Gastrocnemius medialis (tissue), 4 donors: Measurements from ENCODE around the gene KIAA1586. TPM values are rescaled to one million over a fixed set of nuclear protein-coding genes. Genes with fewer than 3 reads are reported as not detected.

Experiments used
- ATAC-seq, 2 donors: fragments of 150-250 bp; one replicate each; pipeline ENCODE4 v1.9.1; 2016
- DNase-seq, 2 donors: peaks; one replicate each; pipeline ENCODE4 v3.0.0-alpha.2; 2019
- H3K27ac ChIP-seq, 4 donors: fragments of 200-600 bp; sonication (generic); 1 replicate in 1 of 4; 2 replicates in 3 of 4; pipeline ENCODE4 v1.5.1; 2016 to 2018; ENCODE audit warnings: mild to moderate bottlenecking in 2 of 4, moderate library complexity in 1 of 4
- H3K27me3 ChIP-seq, 3 donors: fragments of 200-600 bp; sonication (generic) in 2 of 3; 1 replicate in 1 of 3; 2 replicates in 2 of 3; pipeline versions ENCODE4 v1.5.1 to v1.6.0; 2016 to 2019; ENCODE audit warnings: mild to moderate bottlenecking in 1 of 3, moderate library complexity in 1 of 3
- H3K36me3 ChIP-seq, 2 donors: fragments of 200-600 bp; sonication (generic) in 1 of 2; one replicate each; pipeline ENCODE4 v1.5.1; 2017 to 2018
- H3K4me1 ChIP-seq, 2 donors: fragments of 200-600 bp; sonication (generic) in 1 of 2; one replicate each; pipeline ENCODE4 v1.5.1; 2016 to 2017; ENCODE audit warnings: mild to moderate bottlenecking in 2 of 2
- H3K4me3 ChIP-seq, 4 donors: fragments of 200-600 bp; sonication (generic) in 3 of 4; 1 replicate in 1 of 4; 2 replicates in 3 of 4; pipeline ENCODE4 v1.5.1; 2016 to 2019; ENCODE audit warnings: mild to moderate bottlenecking in 2 of 4
- H3K9me3 ChIP-seq, 3 donors: fragments of 200-600 bp; sonication (generic) in 2 of 3; 1 replicate in 1 of 3; 2 replicates in 2 of 3; pipeline ENCODE4 v1.5.1; 2016 to 2019
- POLR2A ChIP-seq, 2 donors: fragments of 450-650 bp; IDR thresholded peaks; one replicate each; pipeline ENCODE4 v1.6.1; 2017; ENCODE audit warnings: antibody characterized with exemption in 2 of 2, mild to moderate bottlenecking in 2 of 2, moderate library complexity in 2 of 2
- in situ Hi-C, 4 donors: fragments of 200-750 bp; cut with MboI; loops; one replicate each; pipeline versions ENCODE4 v1.15.0 to v1.8.0; 2017; ENCODE audit warnings: low sequenced_read_pairs in 4 of 4
- intact Hi-C: fragments of 100-400 bp; cut with DNase I; formaldehyde crosslinking; loops from one replicate; pipeline ENCODE4 v1.15.1; 2023; ENCODE audit warnings: low total_unique reads
- total RNA-seq, 4 donors: library from RNA; depleted of rRNA; stranded (reverse); fragments of >200 nt; gene quantifications; one replicate each; pipeline versions ENCODE4 v1.1.0 to v1.2.3, GENCODE V29; 2016
- TF ChIP-seq, protein P1 (sequence below), 5 experiments: fragments of 450-650 bp in 3 of 5; fragments of 200-600 bp in 2 of 5; sonication (generic) in 2 of 5; IDR thresholded peaks in 4 of 5; conservative IDR thresholded peaks in 1 of 5; 1 replicate in 4 of 5; 2 replicates in 1 of 5; pipeline ENCODE4 v1.5.1; 2016 to 2019; ENCODE audit warnings: antibody characterized with exemption in 5 of 5, mild to moderate bottlenecking in 3 of 5, moderate library complexity in 3 of 5

Gene KIAA1586
- total RNA-seq, 4 donors from 2014 or later, result 1.9 to 10.2 (median 3.0) TPM

DNA sequence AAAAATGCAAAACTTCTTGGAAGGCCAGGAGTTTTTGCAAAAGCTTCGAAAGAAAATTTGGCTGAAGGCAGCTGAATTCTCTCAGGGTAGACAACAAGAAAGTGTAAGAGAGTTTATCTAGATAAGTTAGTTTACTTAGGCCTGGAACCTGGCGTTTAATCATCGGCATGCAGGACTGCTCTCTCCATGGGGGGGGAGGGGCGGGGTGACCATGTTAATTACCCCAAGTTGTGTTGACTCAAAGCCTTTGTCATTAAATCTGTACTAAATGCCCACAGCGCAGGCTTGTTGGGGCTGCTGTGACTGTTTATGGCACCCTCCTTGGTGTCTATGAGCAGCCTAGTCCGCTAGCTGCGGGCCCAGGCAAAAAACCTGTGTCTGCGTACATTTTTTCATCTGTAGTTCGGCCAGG, 23.4 kb downstream of the KIAA1586 start:
- Histone ChIP-seq H3K9me3 (no peaks in the 10 kb centered on the region), H3K27me3 (no peaks in the 10 kb centered on the region), H3K4me3 (no peak overlapping the region), H3K36me3 (peaks cover 0 to 10% of the 10 kb centered on the region in 2 donors), H3K27ac (no peak overlapping the region), H3K4me1 (no peaks in the 10 kb centered on the region)
- TF ChIP-seq POLR2A (IDR thresholded peaks at IDR 0.05), result no peak
- TF ChIP-seq, protein P1, sequence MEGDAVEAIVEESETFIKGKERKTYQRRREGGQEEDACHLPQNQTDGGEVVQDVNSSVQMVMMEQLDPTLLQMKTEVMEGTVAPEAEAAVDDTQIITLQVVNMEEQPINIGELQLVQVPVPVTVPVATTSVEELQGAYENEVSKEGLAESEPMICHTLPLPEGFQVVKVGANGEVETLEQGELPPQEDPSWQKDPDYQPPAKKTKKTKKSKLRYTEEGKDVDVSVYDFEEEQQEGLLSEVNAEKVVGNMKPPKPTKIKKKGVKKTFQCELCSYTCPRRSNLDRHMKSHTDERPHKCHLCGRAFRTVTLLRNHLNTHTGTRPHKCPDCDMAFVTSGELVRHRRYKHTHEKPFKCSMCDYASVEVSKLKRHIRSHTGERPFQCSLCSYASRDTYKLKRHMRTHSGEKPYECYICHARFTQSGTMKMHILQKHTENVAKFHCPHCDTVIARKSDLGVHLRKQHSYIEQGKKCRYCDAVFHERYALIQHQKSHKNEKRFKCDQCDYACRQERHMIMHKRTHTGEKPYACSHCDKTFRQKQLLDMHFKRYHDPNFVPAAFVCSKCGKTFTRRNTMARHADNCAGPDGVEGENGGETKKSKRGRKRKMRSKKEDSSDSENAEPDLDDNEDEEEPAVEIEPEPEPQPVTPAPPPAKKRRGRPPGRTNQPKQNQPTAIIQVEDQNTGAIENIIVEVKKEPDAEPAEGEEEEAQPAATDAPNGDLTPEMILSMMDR (IDR thresholded peaks at IDR 0.05 in 4 of 5, conservative IDR thresholded peaks at IDR 0.05 in 1 of 5), result no peak
- DNase-seq (no peak), ATAC-seq (no peak)
- in situ Hi-C loops (no loop called here), intact Hi-C loops (no loop called here)

GRCh38 chr6:57072108-57072507, 25.6 kb downstream of the KIAA1586 start:
- no peak overlapping the region for H3K27ac ChIP-seq
- ATAC-seq (no peak), DNase-seq (no peak)
- no peak overlapping the region for H3K4me3 ChIP-seq
- H3K9me3 ChIP-seq, result no peaks in the 10 kb centered on the region
- intact Hi-C loops (no loop called here), in situ Hi-C loops (no loop called here)
- H3K27me3 ChIP-seq, result no peaks in the 10 kb centered on the region
- H3K4me1 ChIP-seq, result no peaks in the 10 kb centered on the region
- TF ChIP-seq POLR2A (IDR thresholded peaks at IDR 0.05), result no peak
- H3K36me3 ChIP-seq, result peaks cover 0 to 5% of the 10 kb centered on the region in 2 donors

DNA sequence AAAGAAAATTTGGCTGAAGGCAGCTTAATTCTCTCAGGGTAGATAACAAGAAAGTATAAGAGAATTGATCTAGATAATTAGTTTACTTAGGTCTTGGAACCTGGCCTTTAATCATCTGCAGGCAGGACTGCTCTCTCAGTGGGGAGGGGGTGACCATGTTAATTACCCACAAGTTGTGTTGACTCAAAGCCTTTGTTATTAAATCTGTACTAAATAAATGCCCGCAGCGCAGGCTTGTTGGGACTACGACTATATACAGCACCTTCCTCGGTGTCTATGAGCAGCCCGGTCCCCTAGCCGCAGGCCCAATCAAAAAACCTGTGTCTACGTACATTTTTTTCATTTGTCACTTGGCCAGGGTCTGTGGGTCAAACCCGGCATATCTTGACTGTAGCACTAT, 27.9 kb downstream of the KIAA1586 start:
- ATAC-seq (no peak), DNase-seq (no peak)
- Histone ChIP-seq H3K4me1 (no peaks in the 10 kb centered on the region), H3K4me3 (no peak overlapping the region), H3K27ac (no peak overlapping the region), H3K36me3 (peaks cover 0 to 5% of the 10 kb centered on the region in 2 donors), H3K27me3 (no peaks in the 10 kb centered on the region), H3K9me3 (no peaks in the 10 kb centered on the region)
- no peak for TF ChIP-seq POLR2A (IDR thresholded peaks at IDR 0.05)
- TF ChIP-seq, protein P1 (IDR thresholded peaks at IDR 0.05 in 4 of 5, conservative IDR thresholded peaks at IDR 0.05 in 1 of 5), result no peak
- intact Hi-C loops (no loop called here), in situ Hi-C loops (no loop called here)

DNA sequence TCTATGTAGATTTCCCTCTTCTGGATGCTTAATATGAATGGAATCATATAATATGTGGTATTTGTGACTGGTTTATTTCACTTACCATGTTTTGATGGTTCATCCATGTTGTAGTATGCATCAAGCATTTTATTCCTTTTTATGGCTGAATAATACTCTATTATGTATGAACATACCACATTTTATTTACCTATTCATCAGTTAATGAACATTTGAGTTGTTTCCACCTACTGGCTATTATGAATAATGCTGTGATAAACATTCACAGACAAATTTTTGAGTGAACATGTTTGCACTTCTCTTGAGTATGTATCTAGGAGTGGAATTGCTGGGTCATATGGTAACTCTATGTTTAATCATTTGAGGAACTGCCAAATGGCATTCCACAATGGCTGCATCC, 28.6 kb downstream of the KIAA1586 start:
- in situ Hi-C loops, result loop anchor here in 2 of 4 donors (25.0 kb wide), 1 partner anchor 237 kb away; the partner anchor contains the start of gene PRIM2 (in 2 of the 2)

GRCh38 chr6:57078531-57079207, 32.2 kb downstream of the KIAA1586 start:
- no peaks in the 10 kb centered on the region for H3K27me3 ChIP-seq
- H3K27ac ChIP-seq, result no peak overlapping the region
- DNase-seq (no peak), ATAC-seq (no peak)
- peaks cover 0 to 5% of the 10 kb centered on the region in 2 donors for H3K36me3 ChIP-seq
- no peaks in the 10 kb centered on the region for H3K9me3 ChIP-seq
- intact Hi-C loops (no loop called here), in situ Hi-C loops (loop anchor here in 2 of 4 donors (25.0 kb wide), 1 partner anchor 234 kb away; the partner anchor contains the start of gene PRIM2 (in 2 of the 2))
- H3K4me1 ChIP-seq, result no peaks in the 10 kb centered on the region
- TF ChIP-seq POLR2A (IDR thresholded peaks at IDR 0.05), result no peak
- TF ChIP-seq, protein P1 (IDR thresholded peaks at IDR 0.05 in 4 of 5, conservative IDR thresholded peaks at IDR 0.05 in 1 of 5), result no peak
- H3K4me3 ChIP-seq, result no peak overlapping the region

More for the DNA sequence above, 28.6 kb downstream of the KIAA1586 start:
- H3K27ac ChIP-seq, result no peak overlapping the region
- H3K9me3 ChIP-seq, result no peaks in the 10 kb centered on the region
- TF ChIP-seq, protein P1 (IDR thresholded peaks at IDR 0.05 in 4 of 5, conservative IDR thresholded peaks at IDR 0.05 in 1 of 5), result no peak
- TF ChIP-seq POLR2A (IDR thresholded peaks at IDR 0.05), result no peak
- H3K4me1 ChIP-seq, result no peaks in the 10 kb centered on the region
- DNase-seq, result no peak
- no peak overlapping the region for H3K4me3 ChIP-seq
- intact Hi-C loops, result no loop called here
- H3K27me3 ChIP-seq, result no peaks in the 10 kb centered on the region
- peaks cover 0 to 5% of the 10 kb centered on the region in 2 donors for H3K36me3 ChIP-seq
- ATAC-seq, result no peak
